A549 (cell line): Measurements from ENCODE around the gene PHYKPL. TPM values are rescaled to one million over a fixed set of nuclear protein-coding genes. Genes with fewer than 3 reads are reported as not detected.
A peak's percentile ranks its signal among the peaks of the same experiment; 100 is the strongest.

ENCODE experiments used
- ATAC-seq, 2 experiments: fragments of 200-7000 bp in 1 of 2; fragments of >200 bp in 1 of 2; cut with Nextera tagmentation in 1 of 2; cut with Tn5 transposase in 1 of 2; 3 replicates each; pipeline versions ENCODE4 v1.8.0 to v1.9.1; 2018 to 2020; ENCODE audit warnings: mild to moderate bottlenecking in 1 of 2, moderate library complexity in 1 of 2
- CTCF ChIA-PET: fragments of 300-600 bp; sonication (Branson Sonifier 250); formaldehyde crosslinking; extraction: SDS; loops from one replicate; lab custom pipeline; 2021; ENCODE audit warnings: antibody characterized with exemption, inconsistent platforms; lab: Yijun Ruan, JAX
- POLR2A ChIA-PET: fragments of 350-600 bp; formaldehyde crosslinking; extraction: SDS; loops from one replicate; lab custom pipeline; 2021; ENCODE audit warnings: antibody characterized with exemption, inconsistent platforms; lab: Yijun Ruan, JAX
- DNase-seq, 2 experiments: peaks; one replicate each; pipeline versions ENCODE4 v3.0.0 to v3.0.0-alpha.2; 2011 to 2016; ENCODE audit warnings: low read depth in 1 of 2, low spot score in 1 of 2
- FAIRE-seq: peaks from 2 replicates; lab custom pipeline; 2011; peaks lifted over from hg19 to GRCh38; lab: Jason Lieb, UNC
- H3K27ac ChIP-seq, 2 experiments: fragments of >200 bp; sonication (Bioruptor Twin); formaldehyde crosslinking; 3 replicates each; pipeline ENCODE4 v1.5.1; 2016 to 2017
- H3K4me1 ChIP-seq: fragments of >200 bp; sonication (Bioruptor Twin); formaldehyde crosslinking; 3 replicates; pipeline ENCODE4 v1.6.1; 2016
- H3K4me2 ChIP-seq: fragments of >200 bp; sonication (Bioruptor Twin); formaldehyde crosslinking; 3 replicates; pipeline ENCODE4 v1.6.1; 2016
- H3K4me3 ChIP-seq: fragments of >200 bp; sonication (Bioruptor Twin); formaldehyde crosslinking; 3 replicates; pipeline ENCODE4 v1.5.1; 2016
- H3K9me3 ChIP-seq: fragments of >200 bp; sonication (Bioruptor Twin); formaldehyde crosslinking; 3 replicates; pipeline ENCODE4 v1.6.1; 2016
- BHLHE40 ChIP-seq: IDR thresholded peaks from 2 replicates; pipeline ENCODE4 v1.6.1; 2012; ENCODE audit warnings: low read depth, low read length, inconsistent platforms
- CBX2 ChIP-seq: fragments of 200-600 bp; sonication (generic); IDR thresholded peaks from 2 replicates; pipeline ENCODE4 v1.6.1; 2016; ENCODE audit warnings: low read depth, mild to moderate bottlenecking, borderline replicate concordance
- CHD2 ChIP-seq: fragments of 150-350 bp; IDR thresholded peaks from 2 replicates; pipeline ENCODE4 v1.6.1; 2014; ENCODE audit warnings: low read length; ENCODE audit not compliant: partially characterized antibody
- CHD4 ChIP-seq: fragments of 200-600 bp; sonication (generic); IDR thresholded peaks from 2 replicates; pipeline ENCODE4 v1.6.1; 2016; ENCODE audit warnings: antibody characterized with exemption, mild to moderate bottlenecking, borderline replicate concordance
- CTCF ChIP-seq: fragments of >200 bp; sonication (Bioruptor Twin); formaldehyde crosslinking; IDR thresholded peaks from 3 replicates; pipeline ENCODE4 v1.5.1; 2016
- EHF ChIP-seq: fragments of 250-450 bp; sonication (Bioruptor Pico); IDR thresholded peaks from 2 replicates; pipeline ENCODE4 v1.5.0; 2020; ENCODE audit warnings: mild to moderate bottlenecking
- ESRRA ChIP-seq: fragments of 150-350 bp; IDR thresholded peaks from 2 replicates; pipeline ENCODE4 v1.6.1; 2014; ENCODE audit warnings: mild to moderate bottlenecking, low read length, borderline replicate concordance
- FOXS1 ChIP-seq: fragments of 250-450 bp; sonication (Bioruptor Pico); IDR thresholded peaks from 2 replicates; pipeline ENCODE4 v1.5.0; 2020; ENCODE audit warnings: mild to moderate bottlenecking, moderate library complexity
- HMGXB4 ChIP-seq: fragments of 250-450 bp; sonication (Bioruptor Pico); IDR thresholded peaks from 2 replicates; pipeline ENCODE4 v1.5.0; 2021; ENCODE audit warnings: mild to moderate bottlenecking, moderate library complexity, borderline replicate concordance
- HOXB5 ChIP-seq: fragments of 250-450 bp; sonication (Bioruptor Pico); IDR thresholded peaks from 2 replicates; pipeline ENCODE4 v1.5.0; 2020; ENCODE audit warnings: mild to moderate bottlenecking, moderate library complexity
- JUN ChIP-seq, 2 experiments: fragments of >200 bp; sonication (Bioruptor Twin); formaldehyde crosslinking; IDR thresholded peaks; 2 replicates in 1 of 2; 3 replicates in 1 of 2; pipeline ENCODE4 v1.6.1; 2016 to 2017
- JUNB ChIP-seq: fragments of >200 bp; sonication (Bioruptor Twin); formaldehyde crosslinking; IDR thresholded peaks from 2 replicates; pipeline ENCODE4 v1.6.1; 2016
- KDM5A ChIP-seq: fragments of 200-600 bp; sonication (generic); IDR thresholded peaks from 2 replicates; pipeline ENCODE4 v1.6.1; 2016; ENCODE audit warnings: antibody characterized with exemption, mild to moderate bottlenecking
- MAZ ChIP-seq: fragments of 150-350 bp; IDR thresholded peaks from 2 replicates; pipeline ENCODE4 v1.6.1; 2014; ENCODE audit warnings: antibody characterized with exemption, low read depth, low read length, borderline replicate concordance
- MYC ChIP-seq: IDR thresholded peaks from 2 replicates; pipeline ENCODE4 v1.6.1; 2012; ENCODE audit warnings: mild to moderate bottlenecking, inconsistent platforms, low read length, improper control_type of control experiment, borderline replicate concordance
- NFE2L2 ChIP-seq: fragments of 150-350 bp; conservative IDR thresholded peaks from 2 replicates; pipeline ENCODE4 v1.6.1; 2014; ENCODE audit warnings: low read length
- POLR2AphosphoS2 ChIP-seq: conservative IDR thresholded peaks from 2 replicates; pipeline ENCODE4 v1.6.1; 2012; ENCODE audit warnings: low read length, improper control_type of control experiment, inconsistent platforms
- RARB ChIP-seq: fragments of 250-450 bp; sonication (Bioruptor Pico); IDR thresholded peaks from 2 replicates; pipeline ENCODE4 v1.8.0; 2021; ENCODE audit warnings: mild to moderate bottlenecking, moderate library complexity
- RFX5 ChIP-seq: fragments of 450-650 bp; IDR thresholded peaks from 2 replicates; pipeline ENCODE4 v1.7.1; 2014; ENCODE audit warnings: antibody characterized with exemption, mild to moderate bottlenecking, moderate library complexity
- TFCP2L1 ChIP-seq: fragments of 250-450 bp; sonication (Bioruptor Pico); IDR thresholded peaks from 2 replicates; pipeline ENCODE4 v1.5.0; 2021; ENCODE audit warnings: mild to moderate bottlenecking
- ZFP36 ChIP-seq: fragments of 450-650 bp; IDR thresholded peaks from 2 replicates; pipeline ENCODE4 v1.6.1; 2014; ENCODE audit warnings: borderline replicate concordance; ENCODE audit not compliant: partially characterized antibody
- WGBS: methylation state at CpG from one replicate; pipeline ENCODE4 v1.1.6; 2017; ENCODE audit errors: missing lambda C conversion rate; 5-methylcytosine and 5-hydroxymethylcytosine counted together
- polyA plus RNA-seq, 4 experiments: library from polyadenylated mRNA; depleted of rRNA in 3 of 4; stranded (reverse); fragments of >200 nt; fragmentation: RNase III in 1 of 4; extraction: RNeasy Plus Mini Kit Qiagen cat#74134 plus additional on column Dnase treatment in 1 of 4; gene quantifications; 2 replicates in 3 of 4; 3 replicates in 1 of 4; pipeline ENCODE4 v1.2.3, GENCODE V29; 2011 to 2017
- TF ChIP-seq, protein P1 (sequence below): fragments of >200 bp; sonication (Bioruptor Twin); formaldehyde crosslinking; IDR thresholded peaks from 2 replicates; pipeline ENCODE4 v1.6.1; 2016
- TF ChIP-seq, protein P2 (sequence below): fragments of 250-450 bp; sonication (Bioruptor Pico); IDR thresholded peaks from 2 replicates; pipeline ENCODE4 v1.5.0; 2020; ENCODE audit warnings: low read depth, mild to moderate bottlenecking, moderate library complexity
- TF ChIP-seq, protein P3 (sequence below): IDR thresholded peaks from 2 replicates; pipeline ENCODE4 v1.6.1; 2012; ENCODE audit warnings: low read depth, borderline replicate concordance

PHYKPL gene
- polyA plus RNA-seq, 2 of the 4 experiments (the other 2 are of a cell fraction): 13.0 to 21.9 TPM

DNA sequence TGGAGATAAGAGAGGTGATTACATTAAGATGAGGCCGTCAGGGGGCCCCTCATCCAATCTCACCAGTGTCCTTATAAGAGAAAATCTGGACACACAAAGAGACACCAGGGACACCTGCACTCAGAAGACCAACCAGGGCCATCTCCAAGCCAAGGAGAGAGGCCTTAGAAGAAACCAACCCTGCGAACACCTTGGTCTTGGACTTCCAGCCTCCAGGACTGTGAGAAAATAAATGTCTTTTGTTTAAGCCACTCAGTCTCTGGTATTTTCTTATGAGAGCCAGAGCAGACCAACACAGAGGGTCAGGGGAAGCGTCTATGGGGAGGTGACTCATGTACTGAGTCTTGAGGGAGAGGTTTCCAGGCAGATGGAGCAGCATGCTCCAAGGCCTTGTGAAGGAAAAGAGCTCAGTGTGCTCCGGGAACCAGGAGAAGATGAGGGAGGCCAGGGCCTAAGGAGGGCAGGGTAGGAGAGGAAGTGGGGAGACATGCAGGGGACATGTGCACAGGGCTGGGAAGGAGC lies 5.4 kb downstream of the PHYKPL start:
- WGBS: 96% methylated on average over 4 of the region's 4 CpGs

GRCh38 chr5:178225174-178225573 lies 7.4 kb downstream of the PHYKPL start:
- ATAC-seq (no peak), FAIRE-seq (no peak), DNase-seq (no peak)
- no peak overlapping the region for H3K4me2 ChIP-seq
- H3K27ac ChIP-seq: no peak overlapping the region
- no peak overlapping the region for H3K4me3 ChIP-seq
- H3K4me1 ChIP-seq: no peaks in the 10 kb centered on the region; the same call in 2 of the 3 replicates
- no peak for TF ChIP-seq ESRRA
- no peak for TF ChIP-seq MAZ
- no peak for TF ChIP-seq JUN (IDR thresholded peaks at IDR 0.05)
- no peak for TF ChIP-seq KDM5A
- no peak for TF ChIP-seq TFCP2L1
- no peak for TF ChIP-seq CBX2
- TF ChIP-seq EHF (CRISPR knock-in tag): no peak
- TF ChIP-seq NFE2L2: no peak
- TF ChIP-seq, protein P1, sequence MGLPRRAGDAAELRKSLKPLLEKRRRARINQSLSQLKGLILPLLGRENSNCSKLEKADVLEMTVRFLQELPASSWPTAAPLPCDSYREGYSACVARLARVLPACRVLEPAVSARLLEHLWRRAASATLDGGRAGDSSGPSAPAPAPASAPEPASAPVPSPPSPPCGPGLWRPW: no peak
- TF ChIP-seq RFX5: no peak
- H3K9me3 ChIP-seq: no peaks in the 10 kb centered on the region
- POLR2A ChIA-PET: no interaction called here
- CTCF ChIA-PET: interaction anchor here (0.6 to 1.6 kb wide), 4 partner anchors 10 to 399 kb away, joined by 3 to 5 read pairs (median 4); no protein-coding TSS in a partner anchor
- 90% methylated on average over 5 of the region's 6 CpGs for WGBS

More for the DNA sequence above, 5.4 kb downstream of the PHYKPL start:
- ATAC-seq: no peak
- Histone ChIP-seq H3K27ac (no peak overlapping the region), H3K4me1 (peaks cover 14% of the 10 kb centered on the region), H3K4me3 (no peak overlapping the region), H3K4me2 (no peak overlapping the region), H3K9me3 (no peaks in the 10 kb centered on the region)
- TF ChIP-seq RARB (CRISPR knock-in tag): no peak
- TF ChIP-seq RFX5: no peak
- no peak for TF ChIP-seq CHD2
- no peak for TF ChIP-seq HOXB5 (CRISPR knock-in tag)
- TF ChIP-seq ZFP36: no peak
- TF ChIP-seq, protein P2, sequence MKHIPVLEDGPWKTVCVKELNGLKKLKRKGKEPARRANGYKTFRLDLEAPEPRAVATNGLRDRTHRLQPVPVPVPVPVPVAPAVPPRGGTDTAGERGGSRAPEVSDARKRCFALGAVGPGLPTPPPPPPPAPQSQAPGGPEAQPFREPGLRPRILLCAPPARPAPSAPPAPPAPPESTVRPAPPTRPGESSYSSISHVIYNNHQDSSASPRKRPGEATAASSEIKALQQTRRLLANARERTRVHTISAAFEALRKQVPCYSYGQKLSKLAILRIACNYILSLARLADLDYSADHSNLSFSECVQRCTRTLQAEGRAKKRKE: no peak
- no peak for TF ChIP-seq CBX2
- no peak for TF ChIP-seq FOXS1 (CRISPR knock-in tag)
- POLR2A ChIA-PET: no interaction called here
- no peak for FAIRE-seq
- CTCF ChIA-PET: interaction anchor here (0.6 kb wide), 1 partner anchor 1477 kb away, joined by 3 read pairs; no protein-coding TSS in a partner anchor
- DNase-seq: no peak

- Histone ChIP-seq H3K4me3 (no peak overlapping the region), H3K4me1 (no peaks in the 10 kb centered on the region), H3K9me3 (no peaks in the 10 kb centered on the region), H3K4me2 (no peak overlapping the region), H3K27ac (no peak overlapping the region)
- no peak for ATAC-seq
- no peak for FAIRE-seq
- ChIA-PET POLR2A (no interaction called here), CTCF (interaction anchor here (0.6 to 1.1 kb wide), 2 partner anchors 148 to 400 kb away, joined by 3 to 4 read pairs; no protein-coding TSS in a partner anchor)
- 94% methylated on average over 17 of the region's 17 CpGs for WGBS
- no peak for DNase-seq
- TF ChIP-seq CHD4 (no peak), POLR2AphosphoS2 (peak; percentile 88), RARB (CRISPR knock-in tag) (no peak)
These were observed 8.2 kb downstream of the PHYKPL start for GRCh38 chr5:178224403-178224802.

- Histone ChIP-seq H3K4me1 (no peaks in the 10 kb centered on the region), H3K9me3 (no peaks in the 10 kb centered on the region), H3K4me3 (no peak overlapping the region), H3K4me2 (no peak overlapping the region), H3K27ac (no peak overlapping the region)
- 84% methylated on average over 12 of the region's 13 CpGs for WGBS
- FAIRE-seq (no peak), DNase-seq (no peak), ATAC-seq (peak in 1 of 2 experiments; percentile 6; a peak in 3 of 6 replicates)
- CTCF ChIA-PET: no interaction called here
- POLR2A ChIA-PET: no interaction called here
- TF ChIP-seq NFE2L2 (no peak), ZFP36 (no peak), HMGXB4 (CRISPR knock-in tag) (no peak), CTCF (no peak), BHLHE40 (no peak), JUNB (no peak), CHD4 (no peak), KDM5A (no peak), MYC (no peak)
- TF ChIP-seq, protein P3, sequence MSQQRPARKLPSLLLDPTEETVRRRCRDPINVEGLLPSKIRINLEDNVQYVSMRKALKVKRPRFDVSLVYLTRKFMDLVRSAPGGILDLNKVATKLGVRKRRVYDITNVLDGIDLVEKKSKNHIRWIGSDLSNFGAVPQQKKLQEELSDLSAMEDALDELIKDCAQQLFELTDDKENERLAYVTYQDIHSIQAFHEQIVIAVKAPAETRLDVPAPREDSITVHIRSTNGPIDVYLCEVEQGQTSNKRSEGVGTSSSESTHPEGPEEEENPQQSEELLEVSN: no peak
These were observed 8.7 kb downstream of the PHYKPL start for GRCh38 chr5:178223828-178224335.
